HG03571 (cell line): Measurements from ENCODE around the gene MEF2D.
A peak's percentile ranks its signal among the peaks of the same experiment; 100 is the strongest.

Source experiments
- ATAC-seq: cut with Tn5 transposase; IDR thresholded peaks from one replicate; pipeline ENCODE4 v1.9.1; 2021; ENCODE audit not compliant: unreplicated experiment

MEF2D gene

GRCh38 chr1:156489166-156489934, 11.2 kb downstream of the MEF2D start:
- ATAC-seq, result no peak

GRCh38 chr1:156488566-156489165, 11.9 kb downstream of the MEF2D start:
- ATAC-seq, result peak; percentile 48

GRCh38 chr1:156487862-156488261, 12.7 kb downstream of the MEF2D start:
- no peak for ATAC-seq

DNA sequence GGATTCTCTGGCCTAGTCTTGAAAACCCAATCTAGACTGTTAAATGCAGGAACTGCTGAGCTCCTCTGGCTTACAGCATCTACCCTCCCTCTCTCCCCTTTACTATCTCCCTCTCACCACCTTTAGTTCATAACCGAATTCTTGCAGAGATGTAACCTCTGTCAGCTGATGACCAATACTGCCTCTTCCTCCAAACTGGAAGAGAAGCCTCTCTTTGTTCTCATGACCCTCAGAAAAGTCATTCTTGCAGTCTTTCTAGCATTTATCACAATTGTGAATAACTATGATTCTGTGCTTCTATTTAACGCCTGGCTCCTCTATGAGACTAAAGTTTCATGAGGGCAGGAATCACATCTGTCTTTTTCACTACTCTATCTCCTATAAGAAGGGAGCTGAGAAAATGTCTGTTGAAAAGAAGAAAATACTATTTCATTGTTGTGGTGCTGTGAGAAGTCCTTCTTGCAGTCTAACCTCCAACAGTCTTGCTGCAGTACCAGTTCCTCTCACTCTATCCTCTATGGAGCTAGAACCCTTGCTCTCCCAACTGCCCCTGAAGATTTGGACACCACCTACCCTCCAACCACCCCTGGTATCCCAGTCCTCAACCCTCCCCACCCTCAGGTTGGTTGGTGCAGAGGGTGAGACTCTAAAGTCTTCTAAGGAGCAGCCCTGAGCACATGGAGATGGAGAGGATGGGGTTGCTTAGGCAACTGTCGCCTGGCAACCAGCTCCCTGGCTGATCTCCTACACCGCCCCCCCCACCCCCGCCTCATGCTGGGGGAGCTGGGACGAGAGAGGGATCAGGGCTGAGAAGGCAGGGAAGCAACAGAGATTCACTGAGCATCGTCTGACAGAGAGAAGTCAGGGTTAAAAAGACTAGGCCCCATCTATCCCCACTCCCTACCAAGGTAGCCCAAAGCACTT, 13.9 kb downstream of the MEF2D start:
- no peak for ATAC-seq

DNA sequence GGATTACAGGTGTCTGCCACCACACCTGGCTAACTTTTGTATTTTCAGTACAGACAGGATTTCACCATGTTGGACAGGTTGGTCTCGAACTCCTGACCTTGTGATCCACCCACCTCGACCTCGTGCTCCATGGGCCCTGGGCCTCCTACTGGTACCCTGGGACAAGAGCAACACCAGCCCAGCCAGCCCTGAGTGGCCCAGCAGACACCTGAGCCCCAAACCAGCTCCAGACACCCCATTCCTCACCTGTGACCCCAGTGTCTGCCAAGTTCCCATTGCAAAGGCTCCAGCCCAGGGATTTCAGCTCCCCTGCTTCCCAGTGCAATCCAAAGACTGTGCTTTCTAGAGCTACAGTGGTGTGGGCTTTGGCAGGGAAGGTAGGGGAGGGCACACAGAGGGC, 14.6 kb downstream of the MEF2D start:
- no peak for ATAC-seq

- no peak for ATAC-seq
Measured at GRCh38 chr1:156484480-156485058, 16.0 kb downstream of the MEF2D start.

GRCh38 chr1:156483397-156483796, 17.2 kb downstream of the MEF2D start:
- no peak for ATAC-seq

GRCh38 chr1:156482276-156482675, 18.3 kb downstream of the MEF2D start:
- ATAC-seq, result no peak

- ATAC-seq, result no peak
Measured at GRCh38 chr1:156481527-156481926, 19.0 kb downstream of the MEF2D start.

DNA sequence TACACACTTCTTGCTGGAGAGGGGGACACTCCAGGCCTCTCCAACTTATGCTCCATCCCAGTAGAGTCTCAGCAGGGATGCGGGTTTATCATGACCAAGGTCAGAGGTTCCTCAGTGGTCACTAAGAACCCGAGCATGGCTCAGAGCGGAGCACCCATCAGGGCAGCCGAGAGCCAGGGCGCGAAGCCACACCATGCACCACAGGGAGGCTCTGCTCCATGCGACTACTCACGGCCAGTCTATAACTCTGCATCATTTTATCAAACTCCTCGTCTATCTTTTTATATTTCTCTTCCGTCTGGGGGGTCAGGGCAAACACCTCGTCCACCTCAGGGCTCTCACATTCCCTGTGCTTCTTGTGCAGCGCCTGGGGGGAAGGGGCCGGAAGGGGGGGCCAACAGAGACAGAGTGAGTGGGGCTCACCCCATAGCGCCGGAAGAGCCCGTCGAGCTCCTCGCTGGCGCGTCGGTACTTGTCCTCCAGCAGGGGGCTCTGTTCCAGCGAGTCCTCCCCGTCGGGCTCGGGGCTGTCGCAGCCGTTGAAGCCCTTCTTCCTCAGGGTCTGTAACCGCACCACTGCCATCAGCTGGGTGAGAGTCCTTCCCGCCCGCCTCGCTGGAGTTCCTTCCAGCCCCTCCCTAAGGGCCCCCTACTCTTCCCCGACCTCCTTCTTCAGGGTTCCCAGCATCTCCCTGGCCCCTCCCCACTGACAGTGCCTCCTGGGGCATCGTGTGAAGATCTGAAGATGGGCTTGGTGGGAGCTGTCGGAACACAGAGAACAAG, 20.0 kb downstream of the MEF2D start:
- no peak for ATAC-seq

DNA sequence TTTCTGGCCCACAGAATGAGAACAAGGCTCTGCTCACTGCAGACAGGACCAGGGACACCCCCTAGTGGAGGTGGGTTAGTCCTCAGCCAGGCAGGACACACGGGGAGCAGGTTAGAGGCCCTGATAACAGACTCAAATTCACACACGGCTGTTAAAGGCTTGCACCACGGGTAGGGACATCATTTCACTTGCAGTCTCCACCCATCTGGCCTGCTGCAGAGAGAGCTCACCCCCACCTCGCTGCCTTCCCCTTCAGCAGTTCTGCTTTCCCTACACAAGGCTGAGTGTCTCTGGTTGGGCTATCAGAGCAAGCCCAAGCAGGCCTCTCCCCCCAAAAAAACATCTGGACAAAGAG, 20.6 kb downstream of the MEF2D start:
- ATAC-seq, result no peak

- ATAC-seq, result no peak
Measured at GRCh38 chr1:156479093-156480015, 21.2 kb downstream of the MEF2D start.

GRCh38 chr1:156478250-156478627, 22.3 kb downstream of the MEF2D start:
- ATAC-seq, result no peak

GRCh38 chr1:156477526-156478249, 22.9 kb downstream of the MEF2D start:
- no peak for ATAC-seq

- ATAC-seq, result no peak
Measured at GRCh38 chr1:156476501-156477298, 23.9 kb downstream of the MEF2D start.

DNA sequence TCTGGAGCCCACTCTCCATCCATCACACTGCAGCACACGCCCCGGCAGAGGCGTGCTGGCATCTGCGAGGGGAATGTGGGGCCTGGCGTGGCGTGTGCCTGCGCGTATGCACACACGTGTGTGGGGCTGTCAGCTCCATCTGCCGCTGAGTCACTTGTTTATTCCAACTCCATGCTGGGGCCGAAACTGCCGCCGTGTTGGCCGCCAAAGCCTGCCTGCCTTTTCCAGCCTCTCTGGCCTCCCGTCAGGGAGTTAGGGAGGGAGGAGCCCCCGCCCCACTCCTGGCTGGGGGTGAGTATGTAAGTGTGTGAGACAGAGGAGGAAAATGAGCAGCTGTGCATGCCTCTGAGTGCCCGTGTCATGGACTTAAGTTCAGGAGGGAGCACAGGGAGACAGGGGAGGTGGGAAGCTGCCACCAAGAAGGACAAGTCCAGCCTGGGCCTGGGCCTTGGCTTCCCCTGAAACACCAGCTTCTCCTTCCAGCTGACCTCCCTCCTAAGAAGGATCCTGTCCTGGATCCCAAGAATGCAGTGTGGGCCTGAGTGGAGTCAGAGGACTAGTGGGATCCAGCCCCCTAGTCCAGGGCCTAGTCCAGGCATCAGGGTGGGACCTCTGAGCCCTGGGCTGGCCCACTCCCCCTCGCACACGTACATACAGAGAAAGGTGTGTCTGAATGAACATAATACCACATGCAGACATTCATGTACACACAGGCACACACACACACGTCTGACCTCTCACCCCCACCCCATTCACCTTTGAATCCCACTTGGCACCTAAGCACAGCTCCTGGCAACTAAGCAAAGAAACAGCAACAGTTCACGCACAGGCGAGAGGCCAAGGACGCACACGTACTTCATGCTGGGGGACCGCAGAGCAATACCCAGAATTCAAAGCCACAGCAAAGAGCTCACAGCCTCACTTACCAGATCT, 24.7 kb downstream of the MEF2D start:
- ATAC-seq, result no peak

- no peak for ATAC-seq
Measured at GRCh38 chr1:156474966-156475365, 25.6 kb downstream of the MEF2D start.
